Spleen (tissue), 11 donors: ENCODE measurements around the gene CEP112. TPM values are rescaled to one million over a fixed set of nuclear protein-coding genes. Genes with fewer than 3 reads are reported as not detected.

Experiments
- DNase-seq: peaks from one replicate; pipeline ENCODE4 v3.0.0-alpha.2; 2020
- H3K27ac ChIP-seq, 8 donors: fragments of 200-600 bp; sonication (generic) in 7 of 8; 1 replicate in 4 of 8; 2 replicates in 4 of 8; pipeline versions ENCODE4 v1.5.0 to v1.8.0; 2016 to 2021; ENCODE audit warnings: inconsistent platforms in 4 of 8, mild to moderate bottlenecking in 4 of 8, moderate library complexity in 1 of 8
- H3K27me3 ChIP-seq, 7 donors: fragments of 200-600 bp; sonication (generic) in 6 of 7; replicated peaks in 1 of 7; 1 replicate in 4 of 7; 2 replicates in 3 of 7; pipeline versions ENCODE4 v1.5.0 to v1.8.0; 2016 to 2021; ENCODE audit warnings: inconsistent platforms in 3 of 7, mild to moderate bottlenecking in 1 of 7
- H3K36me3 ChIP-seq, 6 donors: fragments of 200-600 bp; sonication (generic) in 5 of 6; 1 replicate in 4 of 6; 2 replicates in 2 of 6; pipeline versions ENCODE4 v1.5.0 to v1.8.0; 2016 to 2021; ENCODE audit warnings: inconsistent platforms in 2 of 6
- H3K4me1 ChIP-seq, 6 donors: fragments of 200-600 bp; sonication (generic) in 5 of 6; 1 replicate in 3 of 6; 2 replicates in 3 of 6; pipeline versions ENCODE4 v1.5.0 to v1.8.0; 2016 to 2021; ENCODE audit warnings: inconsistent platforms in 3 of 6
- H3K4me3 ChIP-seq, 8 donors: fragments of 200-600 bp; sonication (generic) in 7 of 8; 1 replicate in 4 of 8; 2 replicates in 4 of 8; pipeline versions ENCODE4 v1.5.0 to v1.8.0; 2016 to 2021; ENCODE audit warnings: inconsistent platforms in 4 of 8, mild to moderate bottlenecking in 4 of 8, moderate library complexity in 2 of 8
- H3K9me3 ChIP-seq, 8 donors: fragments of 200-600 bp; sonication (generic) in 7 of 8; 1 replicate in 4 of 8; 2 replicates in 4 of 8; pipeline versions ENCODE4 v1.5.0 to v1.8.0; 2016 to 2021; ENCODE audit warnings: inconsistent platforms in 4 of 8
- POLR2A ChIP-seq, 3 donors: fragments of 450-650 bp; IDR thresholded peaks; one replicate each; pipeline ENCODE4 v1.5.1; 2017; ENCODE audit warnings: antibody characterized with exemption in 3 of 3, mild to moderate bottlenecking in 1 of 3
- POLR2AphosphoS5 ChIP-seq, 3 donors: sonication (generic); formaldehyde crosslinking; IDR thresholded peaks; one replicate each; pipeline ENCODE4 v1.5.1; 2017; ENCODE audit warnings: antibody characterized with exemption in 3 of 3
- WGBS, 5 donors: extraction: QIAGEN DNeasy Blood & Tissue Kit in 3 of 5; methylation state at CpG; one replicate each; pipeline versions ENCODE4 v1.1.5 to v1.1.7; 2013 to 2018; 5-methylcytosine and 5-hydroxymethylcytosine counted together
- intact Hi-C: fragments of 100-400 bp; cut with DNase I; formaldehyde crosslinking; loops from one replicate; pipeline ENCODE4 v1.15.0; 2023; ENCODE audit warnings: low total_unique reads
- polyA plus RNA-seq, 3 donors: library from polyadenylated mRNA; stranded (reverse); fragments of 200-250 nt; gene quantifications; one replicate each; pipeline ENCODE4 v1.2.1, GENCODE V29; 2013
- total RNA-seq, 7 donors: library from RNA; depleted of rRNA in 3 of 7; stranded (reverse); fragments of >200 nt in 3 of 7; fragmentation: NEBNext Ultra II Directional in 4 of 7; extraction: Animal tissue kit (Norgen Biotek cat#: 25700) in 4 of 7; gene quantifications; one replicate each; pipeline versions ENCODE4 v1.1.0 to v1.2.1, GENCODE V29; 2016 to 2021
- TF ChIP-seq, protein P1 (sequence below), 11 experiments: fragments of 200-600 bp in 7 of 11; fragments of 450-650 bp in 4 of 11; sonication (generic) in 4 of 11; IDR thresholded peaks in 8 of 11; conservative IDR thresholded peaks in 3 of 11; 1 replicate in 7 of 11; 2 replicates in 4 of 11; pipeline versions ENCODE4 v1.4.0 to v1.8.0; 2016 to 2021; ENCODE audit warnings: antibody characterized with exemption in 11 of 11, inconsistent platforms in 4 of 11, mild to moderate bottlenecking in 1 of 11
- donor health status: healthy with polysubstance abuse.
- donor health status: DM: no; HTN: no; CAD: no; lungs with moderate emphysema.
- donor health status: DM: no; HTN: no; CAD: no.
- donor health status: Bipolar disorder and iron deficiency.
- donor health status: healthy.
- donor health status: DM: no; HTN: no; CAD: no.
- donor health status: DM: yes; HTN: yes; CAD: no.

Gene CEP112
- total and polyA plus RNA-seq, 10 donors, result 3.1 to 31.0 (median 16.8) TPM

DNA sequence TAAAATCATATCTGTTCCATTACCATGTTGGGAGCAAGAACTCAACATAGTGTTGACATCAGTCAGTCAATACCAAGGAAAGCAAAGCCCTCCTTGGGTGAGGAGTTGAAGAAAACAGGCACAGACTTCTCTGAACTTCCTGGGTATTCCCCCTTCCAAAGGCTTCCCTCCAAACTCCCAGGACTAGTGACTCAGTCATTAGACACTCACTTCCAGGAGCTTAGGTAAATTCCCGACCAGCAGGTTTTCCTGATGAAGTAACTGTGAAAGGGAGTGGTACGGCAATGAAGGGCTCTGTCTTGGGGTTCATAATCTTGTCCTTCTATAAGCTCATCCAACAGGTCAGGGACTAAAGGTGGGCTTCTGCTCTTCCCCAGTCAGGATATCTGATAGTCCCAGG is 336.7 kb downstream of the CEP112 start:
- Histone ChIP-seq H3K4me3 (no peak overlapping the region), H3K36me3 (no peaks in the 10 kb centered on the region), H3K4me1 (no peaks in the 10 kb centered on the region), H3K27me3 (no peaks in the 10 kb centered on the region), H3K9me3 (no peaks in the 10 kb centered on the region), H3K27ac (no peak overlapping the region)
- no peak for TF ChIP-seq POLR2AphosphoS5 (IDR thresholded peaks at IDR 0.05)
- TF ChIP-seq, protein P1, sequence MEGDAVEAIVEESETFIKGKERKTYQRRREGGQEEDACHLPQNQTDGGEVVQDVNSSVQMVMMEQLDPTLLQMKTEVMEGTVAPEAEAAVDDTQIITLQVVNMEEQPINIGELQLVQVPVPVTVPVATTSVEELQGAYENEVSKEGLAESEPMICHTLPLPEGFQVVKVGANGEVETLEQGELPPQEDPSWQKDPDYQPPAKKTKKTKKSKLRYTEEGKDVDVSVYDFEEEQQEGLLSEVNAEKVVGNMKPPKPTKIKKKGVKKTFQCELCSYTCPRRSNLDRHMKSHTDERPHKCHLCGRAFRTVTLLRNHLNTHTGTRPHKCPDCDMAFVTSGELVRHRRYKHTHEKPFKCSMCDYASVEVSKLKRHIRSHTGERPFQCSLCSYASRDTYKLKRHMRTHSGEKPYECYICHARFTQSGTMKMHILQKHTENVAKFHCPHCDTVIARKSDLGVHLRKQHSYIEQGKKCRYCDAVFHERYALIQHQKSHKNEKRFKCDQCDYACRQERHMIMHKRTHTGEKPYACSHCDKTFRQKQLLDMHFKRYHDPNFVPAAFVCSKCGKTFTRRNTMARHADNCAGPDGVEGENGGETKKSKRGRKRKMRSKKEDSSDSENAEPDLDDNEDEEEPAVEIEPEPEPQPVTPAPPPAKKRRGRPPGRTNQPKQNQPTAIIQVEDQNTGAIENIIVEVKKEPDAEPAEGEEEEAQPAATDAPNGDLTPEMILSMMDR (IDR thresholded peaks at IDR 0.05 in 8 of 11, conservative IDR thresholded peaks at IDR 0.05 in 3 of 11), result no peak
- TF ChIP-seq POLR2A (IDR thresholded peaks at IDR 0.05), result no peak
- DNase-seq, result no peak
- intact Hi-C loops, result no loop called here
- WGBS, 5 donors, result 73 to 97% (median 88%) methylated on average over 2 of the region's 2 CpGs

DNA sequence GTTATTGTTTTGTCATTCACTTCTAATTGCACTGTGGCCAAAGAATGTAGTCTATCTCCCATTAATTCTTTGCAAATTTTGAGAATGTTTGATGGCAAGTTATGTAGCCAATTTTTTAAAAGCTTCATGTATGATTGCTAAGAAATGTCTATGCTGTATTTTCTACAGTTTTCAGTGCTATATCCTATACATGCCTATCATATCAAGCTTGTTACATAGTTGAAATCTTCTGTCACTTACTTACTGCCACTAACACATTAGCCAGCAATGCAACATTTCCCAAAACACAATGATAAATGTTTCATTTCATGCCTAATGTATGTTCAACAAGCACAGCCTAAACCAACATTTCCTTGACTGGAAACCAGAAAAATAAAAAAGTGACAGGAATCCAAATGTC is 338.1 kb downstream of the CEP112 start:
- no peaks in the 10 kb centered on the region for H3K36me3 ChIP-seq
- TF ChIP-seq POLR2AphosphoS5 (IDR thresholded peaks at IDR 0.05) (no peak), POLR2A (IDR thresholded peaks at IDR 0.05) (no peak)
- TF ChIP-seq, protein P1 (IDR thresholded peaks at IDR 0.05 in 8 of 11, conservative IDR thresholded peaks at IDR 0.05 in 3 of 11), result no peak
- H3K27me3 ChIP-seq, result no peaks in the 10 kb centered on the region
- intact Hi-C loops, result no loop called here
- H3K9me3 ChIP-seq, result no peaks in the 10 kb centered on the region
- no peaks in the 10 kb centered on the region for H3K4me1 ChIP-seq
- no peak overlapping the region for H3K27ac ChIP-seq
- H3K4me3 ChIP-seq, result no peak overlapping the region
- no peak for DNase-seq

DNA sequence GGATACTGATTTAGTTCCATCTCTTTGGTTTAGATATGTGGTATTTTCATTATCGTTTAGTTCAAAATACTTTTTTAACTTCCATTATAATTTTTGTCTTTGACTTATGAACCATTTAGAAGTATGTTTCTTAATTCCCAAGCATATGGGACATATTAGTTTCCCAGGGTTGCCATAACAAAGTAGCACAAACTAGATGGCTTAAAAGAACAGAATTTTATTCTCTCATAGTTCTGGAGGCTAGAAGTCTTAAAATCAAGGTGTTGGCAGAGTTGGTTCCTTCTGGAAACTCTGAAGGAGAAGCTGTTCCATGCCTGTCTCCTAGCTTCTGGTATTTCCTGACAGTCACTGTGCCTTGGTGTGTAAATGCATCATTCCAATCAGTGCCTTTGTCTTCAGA is 339.0 kb downstream of the CEP112 start:
- Histone ChIP-seq H3K27me3 (no peaks in the 10 kb centered on the region), H3K27ac (no peak overlapping the region), H3K4me3 (no peak overlapping the region), H3K9me3 (no peaks in the 10 kb centered on the region), H3K36me3 (no peaks in the 10 kb centered on the region), H3K4me1 (no peaks in the 10 kb centered on the region)
- 91 to 98% (median 96%) methylated on average over 1 of the region's 1 CpG for WGBS, 5 donors
- TF ChIP-seq POLR2AphosphoS5 (IDR thresholded peaks at IDR 0.05), result no peak
- no peak for TF ChIP-seq POLR2A (IDR thresholded peaks at IDR 0.05)
- TF ChIP-seq, protein P1 (IDR thresholded peaks at IDR 0.05 in 8 of 11, conservative IDR thresholded peaks at IDR 0.05 in 3 of 11), result no peak
- DNase-seq, result no peak
- intact Hi-C loops, result no loop called here

DNA sequence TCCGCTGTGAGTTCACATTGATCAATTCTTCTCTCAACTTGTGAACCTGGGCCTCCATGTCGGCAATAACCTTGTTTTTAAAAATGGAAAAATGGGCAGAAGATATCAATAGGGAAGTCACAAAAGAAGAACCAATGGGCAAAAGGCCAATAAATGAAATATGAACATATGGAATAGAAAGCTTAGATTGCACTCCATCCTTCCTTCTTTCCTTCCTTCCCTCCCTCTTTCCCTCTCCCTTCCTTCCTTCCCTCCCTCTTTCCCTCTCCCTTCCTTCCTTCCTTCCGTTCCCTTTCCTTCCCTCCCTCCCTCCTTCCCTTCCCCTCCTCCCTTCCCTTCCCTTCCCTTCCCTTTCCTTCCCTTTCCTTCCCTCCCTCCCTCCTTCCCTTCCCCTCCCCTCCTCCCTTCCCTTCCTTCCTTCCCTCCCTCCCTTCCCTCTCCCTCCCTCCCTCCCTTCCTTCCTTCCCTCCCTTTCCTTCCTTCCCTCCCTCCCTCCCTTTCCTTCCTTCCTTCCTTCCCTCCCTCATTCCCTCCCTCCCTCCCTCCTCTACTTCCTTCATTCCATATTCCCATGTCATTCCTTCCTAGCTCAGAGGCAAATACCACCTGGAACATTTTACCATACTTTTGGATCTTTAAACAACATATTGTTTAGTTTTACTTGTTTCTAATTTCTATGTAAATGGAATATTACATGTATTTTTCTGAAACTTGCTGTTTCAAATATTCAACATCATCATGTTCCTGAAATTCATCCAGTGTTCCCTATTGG is 339.8 kb downstream of the CEP112 start:
- no peak overlapping the region for H3K4me3 ChIP-seq
- no peak for DNase-seq

More for the DNA sequence above, 339.8 kb downstream of the CEP112 start:
- no peaks in the 10 kb centered on the region for H3K36me3 ChIP-seq
- no peaks in the 10 kb centered on the region for H3K27me3 ChIP-seq
- H3K4me1 ChIP-seq, result no peaks in the 10 kb centered on the region
- 93 to 97% (median 95%) methylated on average over 2 of the region's 3 CpGs for WGBS, 5 donors
- H3K9me3 ChIP-seq, result no peaks in the 10 kb centered on the region
- intact Hi-C loops, result no loop called here
- no peak for TF ChIP-seq POLR2A (IDR thresholded peaks at IDR 0.05)
- TF ChIP-seq POLR2AphosphoS5 (IDR thresholded peaks at IDR 0.05), result no peak
- TF ChIP-seq, protein P1 (IDR thresholded peaks at IDR 0.05 in 8 of 11, conservative IDR thresholded peaks at IDR 0.05 in 3 of 11), result no peak
- no peak overlapping the region for H3K27ac ChIP-seq
